GM23338 (cell line): ENCODE results near the gene DENND1B. TPM values are rescaled to one million over a fixed set of nuclear protein-coding genes. Genes with fewer than 3 reads are reported as not detected.

Experiments
- ATAC-seq: fragments of 200-7000 bp; cut with Tn5 transposase; 3 replicates; pipeline ENCODE4 v1.9.1; 2020
- DNase-seq: peaks from one replicate; pipeline ENCODE4 v3.0.0-alpha.2; 2015; ENCODE audit warnings: low spot score
- H2AFZ ChIP-seq: fragments of 200-600 bp; sonication (generic); 2 replicates; pipeline ENCODE4 v1.8.0; 2016; ENCODE audit warnings: antibody characterized with exemption, mild to moderate bottlenecking, moderate library complexity
- H3F3A ChIP-seq: fragments of 200-600 bp; sonication (generic); replicated peaks from 2 replicates; pipeline ENCODE4 v1.8.0; 2017; ENCODE audit warnings: antibody characterized with exemption, mixed run types, low read depth
- H3K27ac ChIP-seq: fragments of 200-600 bp; sonication (generic); 2 replicates; pipeline ENCODE4 v1.6.1; 2016; ENCODE audit warnings: low read depth
- H3K27me3 ChIP-seq: fragments of 200-600 bp; sonication (generic); 2 replicates; pipeline ENCODE4 v1.8.0; 2016; ENCODE audit warnings: mild to moderate bottlenecking, mixed run types, moderate library complexity; ENCODE audit not compliant: insufficient read depth
- H3K36me3 ChIP-seq: fragments of 200-600 bp; sonication (generic); 2 replicates; pipeline ENCODE4 v1.8.0; 2016; ENCODE audit warnings: mild to moderate bottlenecking; ENCODE audit not compliant: insufficient read depth
- H3K4me1 ChIP-seq: fragments of 200-600 bp; sonication (generic); 2 replicates; pipeline ENCODE4 v1.8.0; 2016; ENCODE audit warnings: mild to moderate bottlenecking, moderate library complexity; ENCODE audit not compliant: insufficient read depth
- H3K4me2 ChIP-seq: fragments of 200-600 bp; sonication (generic); 2 replicates; pipeline ENCODE4 v1.7.1; 2017; ENCODE audit warnings: mixed run types
- H3K4me3 ChIP-seq: fragments of 200-600 bp; sonication (generic); 2 replicates; pipeline ENCODE4 v1.6.1; 2016; ENCODE audit warnings: mixed run types
- H3K79me2 ChIP-seq: fragments of 200-600 bp; sonication (generic); replicated peaks from 2 replicates; pipeline ENCODE4 v1.8.0; 2017; ENCODE audit warnings: mild to moderate bottlenecking; ENCODE audit not compliant: insufficient read depth
- H3K9me2 ChIP-seq: fragments of 200-600 bp; sonication (generic); 2 replicates; pipeline ENCODE4 v1.8.0; 2017; ENCODE audit not compliant: insufficient read depth
- H4K20me1 ChIP-seq: fragments of 200-600 bp; sonication (generic); replicated peaks from 2 replicates; pipeline ENCODE4 v1.8.0; 2017; ENCODE audit warnings: mild to moderate bottlenecking; ENCODE audit not compliant: insufficient read depth
- H3K27ac Mint-ChIP-seq: 2 replicates; pipeline ENCODE4 v1.8.0; 2020; ENCODE audit warnings: inconsistent platforms, mild to moderate bottlenecking, moderate library complexity, mixed read lengths
- H3K27me3 Mint-ChIP-seq: 3 replicates; pipeline ENCODE4 v1.8.0; 2022; ENCODE audit warnings: low read depth, mild to moderate bottlenecking, moderate library complexity, mixed read lengths, inconsistent platforms; ENCODE audit not compliant: insufficient read depth, poor library complexity
- H3K36me3 Mint-ChIP-seq: 3 replicates; pipeline ENCODE4 v1.8.0; 2021; ENCODE audit warnings: low read depth, mild to moderate bottlenecking, inconsistent platforms, moderate library complexity, mixed read lengths
- H3K4me1 Mint-ChIP-seq: 3 replicates; pipeline ENCODE4 v1.8.0; 2020; ENCODE audit warnings: mild to moderate bottlenecking, inconsistent platforms, mixed read lengths
- H3K4me3 Mint-ChIP-seq: 3 replicates; pipeline ENCODE4 v1.8.0; 2021; ENCODE audit warnings: moderate library complexity, mild to moderate bottlenecking, inconsistent platforms, mixed read lengths
- H3K9me3 Mint-ChIP-seq: 3 replicates; pipeline ENCODE4 v1.8.0; 2020; ENCODE audit warnings: moderate library complexity, mild to moderate bottlenecking, inconsistent platforms, mixed read lengths
- CREB1 ChIP-seq: fragments of 250-450 bp; sonication (Bioruptor Pico); IDR thresholded peaks from 2 replicates; pipeline ENCODE4 v1.5.0; 2020; ENCODE audit warnings: low read depth, mild to moderate bottlenecking, moderate library complexity
- EZH2 ChIP-seq: fragments of 200-600 bp; sonication (generic); IDR thresholded peaks from one replicate; pipeline ENCODE4 v1.8.0; 2017; ENCODE audit warnings: antibody characterized with exemption, mild to moderate bottlenecking, low read depth; ENCODE audit not compliant: unreplicated experiment
- NANOG ChIP-seq: IDR thresholded peaks from 2 replicates; pipeline ENCODE4 v1.6.1; 2016; ENCODE audit warnings: antibody characterized with exemption, borderline replicate concordance
- POLR2AphosphoS5 ChIP-seq: IDR thresholded peaks from 2 replicates; pipeline ENCODE4 v1.6.1; 2016; ENCODE audit warnings: antibody characterized with exemption, low read depth
- STAT1 ChIP-seq: IDR thresholded peaks from one replicate; pipeline ENCODE4 v1.6.1; 2016; ENCODE audit warnings: antibody characterized with exemption; ENCODE audit not compliant: unreplicated experiment
- polyA plus RNA-seq: library from polyadenylated mRNA; unstranded; fragments of >200 nt; fragmentation: Nextera tagmentation; extraction: Ambion mirVana; gene quantifications from 2 replicates; pipeline ENCODE4 v1.2.1, GENCODE V29; 2016
- total RNA-seq: library from RNA; depleted of rRNA; stranded (reverse); fragments of >200 nt; shearing (Covaris generic); gene quantifications from 2 replicates; pipeline ENCODE4 v1.2.3, GENCODE V29; 2014
- TF ChIP-seq, protein P1 (sequence below): IDR thresholded peaks from one replicate; pipeline ENCODE4 v1.6.1; 2018; ENCODE audit warnings: antibody characterized with exemption; ENCODE audit not compliant: unreplicated experiment
- TF ChIP-seq, protein P2 (sequence below), 2 experiments: fragments of 200-600 bp in 1 of 2; sonication (generic) in 1 of 2; conservative IDR thresholded peaks; 2 replicates each; pipeline versions ENCODE4 v1.5.1 to v1.6.1; 2016 to 2017; ENCODE audit warnings: antibody characterized with exemption in 2 of 2, low read depth in 2 of 2, mild to moderate bottlenecking in 2 of 2, moderate library complexity in 1 of 2
- TF ChIP-seq, protein P3 (sequence below): IDR thresholded peaks from 2 replicates; pipeline ENCODE4 v1.6.1; 2016; ENCODE audit warnings: antibody characterized with exemption

Gene DENND1B
- total and polyA plus RNA-seq, 2 experiments from 2014 or later: 4.3 to 5.2 TPM

DNA sequence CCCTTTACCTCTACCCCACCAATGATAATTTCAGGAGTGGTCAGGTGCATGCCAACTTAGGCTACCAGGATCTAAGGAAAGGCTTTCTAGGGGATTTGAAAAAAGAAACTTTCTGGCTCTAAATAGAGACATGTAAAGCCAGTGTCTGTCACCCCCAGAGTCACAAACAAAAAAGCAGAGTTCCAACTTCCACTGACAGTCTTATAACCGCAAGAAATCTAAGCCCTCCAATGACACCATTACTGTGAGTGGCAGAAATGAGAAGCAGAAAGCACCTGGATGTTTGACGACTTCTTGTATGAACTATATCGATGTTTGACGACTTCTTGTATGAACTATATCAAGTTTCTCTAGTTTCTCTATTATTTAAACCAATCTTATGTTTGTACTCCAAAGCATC, 6.0 kb downstream of the DENND1B start (continued):
- TF ChIP-seq, protein P1, sequence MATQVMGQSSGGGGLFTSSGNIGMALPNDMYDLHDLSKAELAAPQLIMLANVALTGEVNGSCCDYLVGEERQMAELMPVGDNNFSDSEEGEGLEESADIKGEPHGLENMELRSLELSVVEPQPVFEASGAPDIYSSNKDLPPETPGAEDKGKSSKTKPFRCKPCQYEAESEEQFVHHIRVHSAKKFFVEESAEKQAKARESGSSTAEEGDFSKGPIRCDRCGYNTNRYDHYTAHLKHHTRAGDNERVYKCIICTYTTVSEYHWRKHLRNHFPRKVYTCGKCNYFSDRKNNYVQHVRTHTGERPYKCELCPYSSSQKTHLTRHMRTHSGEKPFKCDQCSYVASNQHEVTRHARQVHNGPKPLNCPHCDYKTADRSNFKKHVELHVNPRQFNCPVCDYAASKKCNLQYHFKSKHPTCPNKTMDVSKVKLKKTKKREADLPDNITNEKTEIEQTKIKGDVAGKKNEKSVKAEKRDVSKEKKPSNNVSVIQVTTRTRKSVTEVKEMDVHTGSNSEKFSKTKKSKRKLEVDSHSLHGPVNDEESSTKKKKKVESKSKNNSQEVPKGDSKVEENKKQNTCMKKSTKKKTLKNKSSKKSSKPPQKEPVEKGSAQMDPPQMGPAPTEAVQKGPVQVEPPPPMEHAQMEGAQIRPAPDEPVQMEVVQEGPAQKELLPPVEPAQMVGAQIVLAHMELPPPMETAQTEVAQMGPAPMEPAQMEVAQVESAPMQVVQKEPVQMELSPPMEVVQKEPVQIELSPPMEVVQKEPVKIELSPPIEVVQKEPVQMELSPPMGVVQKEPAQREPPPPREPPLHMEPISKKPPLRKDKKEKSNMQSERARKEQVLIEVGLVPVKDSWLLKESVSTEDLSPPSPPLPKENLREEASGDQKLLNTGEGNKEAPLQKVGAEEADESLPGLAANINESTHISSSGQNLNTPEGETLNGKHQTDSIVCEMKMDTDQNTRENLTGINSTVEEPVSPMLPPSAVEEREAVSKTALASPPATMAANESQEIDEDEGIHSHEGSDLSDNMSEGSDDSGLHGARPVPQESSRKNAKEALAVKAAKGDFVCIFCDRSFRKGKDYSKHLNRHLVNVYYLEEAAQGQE: no peak
- TF ChIP-seq, protein P2, sequence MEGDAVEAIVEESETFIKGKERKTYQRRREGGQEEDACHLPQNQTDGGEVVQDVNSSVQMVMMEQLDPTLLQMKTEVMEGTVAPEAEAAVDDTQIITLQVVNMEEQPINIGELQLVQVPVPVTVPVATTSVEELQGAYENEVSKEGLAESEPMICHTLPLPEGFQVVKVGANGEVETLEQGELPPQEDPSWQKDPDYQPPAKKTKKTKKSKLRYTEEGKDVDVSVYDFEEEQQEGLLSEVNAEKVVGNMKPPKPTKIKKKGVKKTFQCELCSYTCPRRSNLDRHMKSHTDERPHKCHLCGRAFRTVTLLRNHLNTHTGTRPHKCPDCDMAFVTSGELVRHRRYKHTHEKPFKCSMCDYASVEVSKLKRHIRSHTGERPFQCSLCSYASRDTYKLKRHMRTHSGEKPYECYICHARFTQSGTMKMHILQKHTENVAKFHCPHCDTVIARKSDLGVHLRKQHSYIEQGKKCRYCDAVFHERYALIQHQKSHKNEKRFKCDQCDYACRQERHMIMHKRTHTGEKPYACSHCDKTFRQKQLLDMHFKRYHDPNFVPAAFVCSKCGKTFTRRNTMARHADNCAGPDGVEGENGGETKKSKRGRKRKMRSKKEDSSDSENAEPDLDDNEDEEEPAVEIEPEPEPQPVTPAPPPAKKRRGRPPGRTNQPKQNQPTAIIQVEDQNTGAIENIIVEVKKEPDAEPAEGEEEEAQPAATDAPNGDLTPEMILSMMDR (conservative IDR thresholded peaks at IDR 0.05; ENCODE audit: low read depth in 2 of 2): no peak
- TF ChIP-seq, protein P3, sequence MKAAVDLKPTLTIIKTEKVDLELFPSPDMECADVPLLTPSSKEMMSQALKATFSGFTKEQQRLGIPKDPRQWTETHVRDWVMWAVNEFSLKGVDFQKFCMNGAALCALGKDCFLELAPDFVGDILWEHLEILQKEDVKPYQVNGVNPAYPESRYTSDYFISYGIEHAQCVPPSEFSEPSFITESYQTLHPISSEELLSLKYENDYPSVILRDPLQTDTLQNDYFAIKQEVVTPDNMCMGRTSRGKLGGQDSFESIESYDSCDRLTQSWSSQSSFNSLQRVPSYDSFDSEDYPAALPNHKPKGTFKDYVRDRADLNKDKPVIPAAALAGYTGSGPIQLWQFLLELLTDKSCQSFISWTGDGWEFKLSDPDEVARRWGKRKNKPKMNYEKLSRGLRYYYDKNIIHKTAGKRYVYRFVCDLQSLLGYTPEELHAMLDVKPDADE: no peak
- TF ChIP-seq STAT1: no peak
- TF ChIP-seq NANOG: no peak

DNA sequence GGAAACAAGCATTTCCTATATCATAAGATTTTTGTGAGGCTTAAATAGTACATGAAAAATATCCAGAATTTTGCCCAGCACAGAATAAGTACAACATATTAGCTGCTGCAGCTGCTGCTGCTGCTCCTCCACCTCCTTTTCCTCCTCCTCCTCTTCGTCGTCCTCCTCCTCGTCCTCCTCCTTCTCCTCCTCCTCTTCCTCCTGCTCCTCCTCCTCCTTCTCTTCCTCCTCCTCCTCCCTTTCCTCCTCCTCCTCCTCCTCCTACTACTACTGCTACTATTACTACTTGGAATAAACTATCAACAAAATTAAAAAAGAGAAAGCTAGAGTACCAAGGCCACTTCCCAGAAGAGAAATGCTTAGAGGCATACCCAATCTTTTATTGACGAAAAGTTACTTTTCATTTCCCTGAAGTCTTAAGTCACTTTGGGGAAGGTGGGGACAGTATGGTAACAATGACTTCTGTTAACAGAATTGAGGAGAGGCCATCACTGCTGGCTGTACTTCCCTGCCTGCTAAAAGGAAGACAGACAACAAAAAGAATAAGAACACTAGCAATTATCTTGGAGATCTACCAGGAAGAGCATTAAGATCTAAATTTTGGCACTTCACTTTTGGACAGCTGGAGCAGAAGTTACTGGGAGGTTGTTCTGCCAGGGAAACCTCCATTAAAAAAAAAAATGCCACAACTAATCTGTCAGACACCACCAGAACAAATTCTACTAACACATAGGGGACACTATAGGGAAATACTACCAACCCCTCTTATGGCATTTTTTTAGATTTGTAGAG, 7.1 kb downstream of the DENND1B start:
- H3K36me3 ChIP-seq: no peaks in the 10 kb centered on the region
- no peaks in the 10 kb centered on the region for H3K9me2 ChIP-seq
- DNase-seq: no peak
- H3K27me3 ChIP-seq: no peaks in the 10 kb centered on the region
- H3K9me3 Mint-ChIP-seq: no peaks in the 10 kb centered on the region
- H3K79me2 ChIP-seq: no peaks in the 10 kb centered on the region; the same call in 1 of the 2 replicates
- H3K27me3 Mint-ChIP-seq: no peaks in the 10 kb centered on the region
- no peaks in the 10 kb centered on the region for H3F3A ChIP-seq
- no peak overlapping the region for H3K4me3 ChIP-seq
- H3K27ac ChIP-seq: no peak overlapping the region
- no peak overlapping the region for H3K4me3 Mint-ChIP-seq
- no peaks in the 10 kb centered on the region for H3K4me1 ChIP-seq
- H3K36me3 Mint-ChIP-seq: no peaks in the 10 kb centered on the region
- ATAC-seq: no peak
- H3K4me2 ChIP-seq: no peak overlapping the region
- H2AFZ ChIP-seq: no peak overlapping the region
- H4K20me1 ChIP-seq: no peaks in the 10 kb centered on the region; the same call in 1 of the 2 replicates
- H3K27ac Mint-ChIP-seq: no peak overlapping the region
- H3K4me1 Mint-ChIP-seq: peaks cover 8% of the 10 kb centered on the region
- TF ChIP-seq POLR2AphosphoS5 (no peak), STAT1 (no peak), EZH2 (no peak), CREB1 (CRISPR knock-in tag) (no peak)
- TF ChIP-seq, protein P1: no peak
